ENCODE results near the gene VILL. TPM values are rescaled to one million over a fixed set of nuclear protein-coding genes. Genes with fewer than 3 reads are reported as not detected.

VILL gene
- total and polyA plus RNA-seq, 2 donors (not counting 3 experiments of a cell fraction or from before 2014, with no cell fraction given): 9.0 to 10.0 TPM

- CTCF ChIA-PET: no interaction called here
- no TSS peak for BruUV-seq (replicated peaks)
Observed at GRCh38 chr3:37999836-38000235, 9.2 kb downstream of the VILL start.

More at GRCh38 chr3:37999836-38000235, 9.2 kb downstream of the VILL start:
- dilution Hi-C loops (cut with MboI; ENCODE audit: extremely low pct_ligation_motif_present, low sequenced_read_pairs): no loop called here
- Histone ChIP-seq H3K27me3 (ENCODE audit: control insufficient read depth in 2 of 2, insufficient read depth in 2 of 2, low read length in 2 of 2) (no peaks in the 10 kb centered on the region), H3K9ac (replicated peaks; ENCODE audit: extremely low read depth, insufficient read depth, low read length) (no peak overlapping the region), H3K4me2 (ENCODE audit: insufficient read depth, low read length) (no peak overlapping the region), H3K9me3 (replicated peaks; ENCODE audit: control insufficient read depth, insufficient read depth, low read length) (no peaks in the 10 kb centered on the region), H3K27ac (ENCODE audit: insufficient read depth, low read depth, low read length) (no peak overlapping the region), H3K36me3 (ENCODE audit: control insufficient read depth in 2 of 2, extremely low read depth in 1 of 2, insufficient read depth in 2 of 2, low read length in 2 of 2) (peaks cover 0 to 6% of the 10 kb centered on the region in 2 experiments), H3K4me1 (ENCODE audit: control insufficient read depth, extremely low read depth, insufficient read depth, low read length) (peaks cover 5% of the 10 kb centered on the region), H4K20me1 (replicated peaks; ENCODE audit: control insufficient read depth, extremely low read depth, insufficient read depth, low read length) (no peaks in the 10 kb centered on the region), H3K79me2 (ENCODE audit: control insufficient read depth, insufficient read depth, low read length) (no peaks in the 10 kb centered on the region), H3K4me3 (replicated peaks in 1 of 3; ENCODE audit: insufficient read depth in 1 of 3, low read depth in 1 of 3, low read length in 3 of 3) (no peak overlapping the region), H2AFZ (ENCODE audit: low read depth, low read length) (no peak overlapping the region), H3K9me1 (replicated peaks; ENCODE audit: control insufficient read depth, extremely low read depth, insufficient read depth, low read length) (no peaks in the 10 kb centered on the region)
- FAIRE-seq (no peak), DNase-seq (ENCODE audit: low read depth, low spot score) (no peak)
- intact Hi-C loops (cut with micrococcal nuclease): no loop called here
- TF ChIP-seq POLR2AphosphoS5 (IDR thresholded peaks at IDR 0.05; ENCODE audit: insufficient read depth, low read depth, low read length): no peak
- no peak for TF ChIP-seq FOS (IDR thresholded peaks at IDR 0.05; ENCODE audit: borderline replicate concordance, insufficient read depth, low read length)
- TF ChIP-seq CTCF (IDR thresholded peaks at IDR 0.05; ENCODE audit: extremely low read depth in 1 of 2, insufficient read depth in 1 of 2, low read depth in 1 of 2, low read length in 2 of 2): no peak
- TF ChIP-seq GATA2 (IDR thresholded peaks at IDR 0.05; ENCODE audit: insufficient read depth, insufficient read length, low read depth, low read length): no peak
- no peak for TF ChIP-seq MAX (IDR thresholded peaks at IDR 0.05; ENCODE audit: insufficient read depth, insufficient read length)
- POLR2A ChIA-PET: no interaction called here
